ENCODE results near the gene PALB2.

Gene PALB2

GRCh38 chr16:23640931-23641765 lies at the start of gene PALB2, which contains the start of gene DCTN5:
Gene PALB2, minus strand, starts transcription at chr16:23641310. Its CDS starts 153 bp downstream, at chr16:23641157.
Gene DCTN5, plus strand, starts transcription at chr16:23641466. Its CDS starts 77 bp downstream, at chr16:23641543.
- peak; percentile 88 to 90 for DNase-seq

- no peak for DNase-seq
These were observed 48.5 kb upstream of the PALB2 start for GRCh38 chr16:23689442-23690187.

- no peak for DNase-seq
These were observed 46.1 kb upstream of the PALB2 start for GRCh38 chr16:23687034-23687808.

GRCh38 chr16:23683487-23683886 lies 42.4 kb upstream of the PALB2 start:
- no peak for DNase-seq

- DNase-seq = no peak
These were observed 41.1 kb upstream of the PALB2 start for GRCh38 chr16:23682181-23682580.

GRCh38 chr16:23679986-23680336 lies 38.9 kb upstream of the PALB2 start:
- no peak for DNase-seq

- peak; percentile 4 to 45 for DNase-seq
These were observed 38.3 kb upstream of the PALB2 start for GRCh38 chr16:23679274-23679985.

GRCh38 chr16:23678430-23679273 lies 37.5 kb upstream of the PALB2 start, which contains the start of gene PLK1:
Gene PLK1, plus strand, starts transcription at chr16:23678889. Its CDS starts 44 bp downstream, at chr16:23678933.
- DNase-seq = peak; percentile 71 to 73

GRCh38 chr16:23676924-23677480 lies 35.9 kb upstream of the PALB2 start:
- no peak for DNase-seq

- no peak for DNase-seq
These were observed 33.0 kb upstream of the PALB2 start for GRCh38 chr16:23673971-23674614.

GRCh38 chr16:23670137-23670776 lies 29.1 kb upstream of the PALB2 start:
- no peak for DNase-seq

GRCh38 chr16:23668873-23669272 lies 27.8 kb upstream of the PALB2 start:
- DNase-seq = no peak

GRCh38 chr16:23668225-23668624 lies 27.1 kb upstream of the PALB2 start:
- DNase-seq = no peak

- DNase-seq = no peak
These were observed 26.2 kb upstream of the PALB2 start for GRCh38 chr16:23667355-23667659.

- no peak for DNase-seq
These were observed 25.7 kb upstream of the PALB2 start for GRCh38 chr16:23666571-23667354.

GRCh38 chr16:23663918-23664317 lies 22.8 kb upstream of the PALB2 start:
- DNase-seq = no peak

GRCh38 chr16:23651943-23652468 lies 10.9 kb upstream of the PALB2 start:
- DNase-seq = no peak

GRCh38 chr16:23650674-23651416 lies 9.7 kb upstream of the PALB2 start:
- DNase-seq = no peak
